GM12892 (cell line): ENCODE measurements around the gene BICD2.

Experiments
- POLR2A ChIP-seq: IDR thresholded peaks from 2 replicates; pipeline ENCODE4 v1.6.1; 2011; ENCODE audit warnings: low read depth, low read length, control low read depth
- POLR2AphosphoS5 ChIP-seq: IDR thresholded peaks from 2 replicates; pipeline ENCODE4 v1.6.1; 2011; ENCODE audit warnings: low read depth, low read length, control low read depth
- TAF1 ChIP-seq: IDR thresholded peaks from 2 replicates; pipeline ENCODE4 v1.6.1; 2011; ENCODE audit warnings: low read depth, mild to moderate bottlenecking, control low read depth, low read length, borderline replicate concordance

DNA sequence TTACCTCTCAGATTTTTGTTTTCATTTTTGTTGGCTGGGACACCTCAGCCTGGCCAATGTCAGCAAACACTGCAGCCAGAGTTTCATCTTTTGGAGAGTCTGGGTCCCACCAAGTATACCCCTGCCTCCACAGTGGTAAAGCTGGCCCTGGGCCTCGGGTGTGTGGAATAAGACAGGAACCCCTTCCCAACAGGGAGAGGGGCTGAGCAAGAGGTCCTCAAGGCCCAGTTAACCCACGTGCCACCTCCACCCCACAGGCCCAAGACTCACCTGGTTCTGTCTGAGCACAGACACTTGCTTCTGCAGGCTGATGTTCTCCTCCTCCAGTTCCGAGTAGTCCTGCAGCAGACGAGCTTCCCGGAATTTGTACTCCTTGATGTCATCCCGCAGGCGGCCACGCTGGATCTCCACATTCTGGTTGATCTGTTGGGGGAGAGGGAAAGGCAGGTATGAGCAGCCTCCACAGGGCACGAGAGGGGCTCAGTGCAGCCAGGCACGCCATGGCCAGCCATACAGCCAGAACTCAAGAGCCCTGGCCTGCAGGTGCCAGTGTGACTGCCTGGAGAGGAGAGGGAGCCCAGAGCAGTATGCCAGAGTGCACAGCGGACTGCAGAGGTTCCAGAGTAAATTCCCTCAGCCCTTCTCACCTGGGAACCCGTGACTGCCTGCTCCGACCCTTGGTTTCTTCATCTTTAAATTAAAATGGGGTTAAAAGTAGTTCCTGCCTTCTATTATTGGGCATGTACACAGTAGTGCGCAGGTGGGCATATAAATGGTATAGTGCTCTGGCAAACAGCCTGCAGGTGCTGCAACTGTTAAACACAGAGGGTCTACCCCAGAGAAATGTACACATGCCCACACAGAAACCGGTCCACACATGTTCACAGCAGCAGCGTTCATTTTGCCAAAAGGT lies 42.0 kb downstream of the BICD2 start:
- no peak for TF ChIP-seq POLR2A
- no peak for TF ChIP-seq TAF1
- no peak for TF ChIP-seq POLR2AphosphoS5
